ENCODE data around the gene PDCD1. TPM values are rescaled to one million over a fixed set of nuclear protein-coding genes. Genes with fewer than 3 reads are reported as not detected.

Gene PDCD1
- total RNA-seq, 1 donor = not detected

DNA sequence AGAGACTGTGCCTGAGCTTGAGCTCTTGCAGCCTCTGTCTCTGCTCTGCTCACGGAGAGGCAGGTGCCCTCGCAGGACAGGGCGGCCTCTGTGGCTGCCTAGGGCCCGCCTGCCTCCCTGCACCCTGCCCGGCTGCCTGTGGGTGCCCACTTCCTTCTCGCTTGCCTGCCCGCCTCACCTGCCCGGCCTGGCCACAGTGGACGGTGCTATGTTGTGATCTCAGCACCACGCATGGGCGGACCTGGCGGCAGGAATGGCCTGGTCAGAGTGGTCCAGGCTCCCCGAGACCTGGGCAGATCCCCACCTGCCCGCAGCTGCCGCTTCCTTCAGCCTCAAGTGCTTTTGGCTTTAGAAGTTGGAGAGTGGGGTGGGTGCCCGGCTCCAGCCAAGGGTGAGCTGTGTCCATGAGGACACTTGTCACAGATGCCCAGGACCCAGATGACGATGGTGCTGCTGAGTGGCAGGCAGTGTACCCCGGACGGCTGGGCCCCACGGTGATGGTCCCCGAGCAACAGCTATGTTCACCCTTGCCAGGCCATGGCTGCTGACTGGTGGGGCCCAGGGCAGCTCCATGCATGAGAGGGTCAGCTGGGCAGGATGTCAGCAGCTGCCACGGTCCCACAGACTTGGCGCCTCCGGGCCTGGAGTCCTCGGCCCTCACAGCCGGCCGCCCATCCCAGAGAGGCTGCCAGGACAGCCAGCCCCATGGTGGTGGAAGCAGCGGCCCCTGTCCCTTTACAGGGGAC lies 36.2 kb upstream of the PDCD1 start:
- Histone ChIP-seq H2AFZ (ENCODE audit: low read length) (no peak overlapping the region), H3K36me3 (ENCODE audit: insufficient read depth, low read length) (no peaks in the 10 kb centered on the region), H3K9me3 (ENCODE audit: low read depth, low read length) (no peaks in the 10 kb centered on the region), H3K79me2 (ENCODE audit: insufficient read depth, low read length) (no peaks in the 10 kb centered on the region), H3K4me1 (ENCODE audit: insufficient read depth, low read length) (peaks cover 5% of the 10 kb centered on the region), H3K4me2 (ENCODE audit: insufficient read depth, low read length) (no peak overlapping the region), H4K20me1 (ENCODE audit: insufficient read depth, low read length) (no peaks in the 10 kb centered on the region), H3K27ac (ENCODE audit: low read depth, low read length) (no peak overlapping the region), H3K4me3 (ENCODE audit: insufficient read depth, low read length) (no peak overlapping the region), H3K27me3 (ENCODE audit: insufficient read depth, low read length) (no peaks in the 10 kb centered on the region)
- peak; percentile 60 for DNase-seq (ENCODE audit: insufficient read length, low spot score, missing footprints)
- TF ChIP-seq CTCF (IDR thresholded peaks at IDR 0.05; ENCODE audit: extremely low read depth, low read depth, low read length) = no peak

- H4K20me1 ChIP-seq (ENCODE audit: insufficient read depth, low read length) = no peaks in the 10 kb centered on the region
- TF ChIP-seq CTCF (IDR thresholded peaks at IDR 0.05; ENCODE audit: extremely low read depth, low read depth, low read length) = no peak
- H2AFZ ChIP-seq (ENCODE audit: low read length) = no peak overlapping the region
- no peaks in the 10 kb centered on the region for H3K9me3 ChIP-seq (ENCODE audit: low read depth, low read length)
- no peaks in the 10 kb centered on the region for H3K27me3 ChIP-seq (ENCODE audit: insufficient read depth, low read length)
- H3K27ac ChIP-seq (ENCODE audit: low read depth, low read length) = no peak overlapping the region
- H3K36me3 ChIP-seq (ENCODE audit: insufficient read depth, low read length) = no peaks in the 10 kb centered on the region
- DNase-seq (ENCODE audit: insufficient read length, low spot score, missing footprints) = peak; percentile 65
- peaks cover 5% of the 10 kb centered on the region for H3K4me1 ChIP-seq (ENCODE audit: insufficient read depth, low read length)
- no peak overlapping the region for H3K4me2 ChIP-seq (ENCODE audit: insufficient read depth, low read length)
- H3K4me3 ChIP-seq (ENCODE audit: insufficient read depth, low read length) = no peak overlapping the region
- no peaks in the 10 kb centered on the region for H3K79me2 ChIP-seq (ENCODE audit: insufficient read depth, low read length)
These were observed 35.5 kb upstream of the PDCD1 start for GRCh38 chr2:241894056-241894641.

DNA sequence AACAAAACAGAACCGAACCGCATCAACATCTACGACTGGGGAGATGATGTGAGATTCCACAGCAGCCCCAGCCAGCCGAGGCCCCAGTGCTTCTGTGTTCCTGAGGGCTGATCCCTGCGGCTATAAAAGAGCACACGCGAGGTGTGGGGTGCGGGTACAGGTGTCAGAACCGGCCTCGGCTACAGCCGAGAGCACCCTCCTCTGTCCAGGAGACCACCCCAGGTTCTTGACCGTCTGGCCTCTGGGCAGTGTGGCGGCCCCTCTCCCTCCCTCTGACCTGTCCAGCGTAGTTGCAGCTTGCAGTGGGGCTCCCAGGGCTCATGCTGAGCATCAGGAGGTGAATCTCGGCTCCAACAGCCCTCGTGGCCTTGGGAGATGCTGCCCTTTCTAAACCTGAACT lies 34.6 kb upstream of the PDCD1 start:
- H3K27me3 ChIP-seq (ENCODE audit: insufficient read depth, low read length) = no peaks in the 10 kb centered on the region
- no peaks in the 10 kb centered on the region for H3K36me3 ChIP-seq (ENCODE audit: insufficient read depth, low read length)
- H3K4me2 ChIP-seq (ENCODE audit: insufficient read depth, low read length) = no peak overlapping the region
- peak; percentile 73 for DNase-seq (ENCODE audit: insufficient read length, low spot score, missing footprints)
- no peaks in the 10 kb centered on the region for H3K79me2 ChIP-seq (ENCODE audit: insufficient read depth, low read length)
- H3K4me3 ChIP-seq (ENCODE audit: insufficient read depth, low read length) = no peak overlapping the region
- H3K4me1 ChIP-seq (ENCODE audit: insufficient read depth, low read length) = peaks cover 5% of the 10 kb centered on the region
- TF ChIP-seq CTCF (IDR thresholded peaks at IDR 0.05; ENCODE audit: extremely low read depth, low read depth, low read length) = no peak
- H2AFZ ChIP-seq (ENCODE audit: low read length) = no peak overlapping the region
- no peak overlapping the region for H3K27ac ChIP-seq (ENCODE audit: low read depth, low read length)
- H3K9me3 ChIP-seq (ENCODE audit: low read depth, low read length) = no peaks in the 10 kb centered on the region
- no peaks in the 10 kb centered on the region for H4K20me1 ChIP-seq (ENCODE audit: insufficient read depth, low read length)

DNA sequence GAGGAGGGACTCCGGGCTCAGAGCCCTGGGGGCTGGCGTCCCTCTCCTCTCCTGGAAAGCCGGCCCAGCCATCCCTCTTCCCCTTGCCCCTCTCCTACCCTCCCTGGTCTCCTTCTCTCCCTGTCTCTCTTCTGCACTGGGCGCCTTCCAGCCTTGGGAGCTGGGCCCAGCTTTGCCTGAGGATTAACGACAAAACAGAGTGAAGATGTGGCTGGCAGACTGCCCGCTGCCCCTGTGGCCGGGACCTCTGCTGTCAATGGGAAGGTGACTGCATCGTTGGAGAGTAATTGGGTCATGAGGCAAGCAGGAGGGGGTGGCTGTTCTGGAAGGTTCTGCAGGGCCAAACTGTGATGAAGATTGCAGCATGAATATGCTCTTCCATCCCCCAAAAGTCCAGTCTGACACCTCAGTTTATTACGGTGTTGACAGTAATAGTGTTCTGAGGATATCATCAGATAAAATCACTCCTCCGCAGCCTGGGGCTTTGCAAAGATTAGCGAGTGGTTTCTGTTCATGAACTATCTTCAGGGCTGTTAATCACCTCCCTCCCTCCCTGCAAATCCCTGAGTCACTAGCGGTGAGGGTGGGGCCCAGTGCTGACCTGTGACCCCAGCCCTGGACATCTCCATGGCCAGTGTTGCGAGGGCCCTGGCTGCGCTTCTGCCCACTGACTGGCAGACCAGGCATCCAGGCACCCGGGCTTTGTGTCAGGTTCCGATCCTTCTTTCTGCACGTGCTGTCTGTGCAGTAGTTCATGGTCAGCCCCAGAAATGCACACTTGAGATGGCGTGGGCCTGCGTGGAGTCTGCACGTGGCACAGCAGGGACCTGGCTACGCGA lies 33.8 kb upstream of the PDCD1 start:
- H3K27ac ChIP-seq (ENCODE audit: low read depth, low read length) = no peak overlapping the region
- H3K4me2 ChIP-seq (ENCODE audit: insufficient read depth, low read length) = no peak overlapping the region
- no peaks in the 10 kb centered on the region for H3K9me3 ChIP-seq (ENCODE audit: low read depth, low read length)
- H3K79me2 ChIP-seq (ENCODE audit: insufficient read depth, low read length) = no peaks in the 10 kb centered on the region
- H2AFZ ChIP-seq (ENCODE audit: low read length) = no peak overlapping the region
- H3K27me3 ChIP-seq (ENCODE audit: insufficient read depth, low read length) = no peaks in the 10 kb centered on the region
- H3K4me1 ChIP-seq (ENCODE audit: insufficient read depth, low read length) = peaks cover 5% of the 10 kb centered on the region
- TF ChIP-seq CTCF (IDR thresholded peaks at IDR 0.05; ENCODE audit: extremely low read depth, low read depth, low read length) = no peak
- peak; percentile 80 for DNase-seq (ENCODE audit: insufficient read length, low spot score, missing footprints)
- H3K36me3 ChIP-seq (ENCODE audit: insufficient read depth, low read length) = no peaks in the 10 kb centered on the region
- no peak overlapping the region for H3K4me3 ChIP-seq (ENCODE audit: insufficient read depth, low read length)
- H4K20me1 ChIP-seq (ENCODE audit: insufficient read depth, low read length) = no peaks in the 10 kb centered on the region
